HEK293T (cell line): ENCODE measurements around the gene USF1.

Experiments used
- CTCF ChIA-PET: fragments of 350-600 bp; formaldehyde crosslinking; extraction: SDS; loops from one replicate; lab custom pipeline; 2021; ENCODE audit warnings: antibody characterized with exemption, inconsistent platforms; lab: Yijun Ruan, JAX
- POLR2A ChIA-PET: fragments of 350-600 bp; formaldehyde crosslinking; extraction: SDS; loops from one replicate; lab custom pipeline; 2020; ENCODE audit warnings: antibody characterized with exemption, inconsistent platforms; lab: Yijun Ruan, JAX
- DNase-seq: peaks from one replicate; pipeline ENCODE4 v3.0.0; 2012; ENCODE audit warnings: mixed read lengths; ENCODE audit errors: extremely low spot score
- ARNT ChIP-seq: fragments of 450-650 bp; IDR thresholded peaks from 2 replicates; pipeline ENCODE4 v1.6.1; 2017; ENCODE audit warnings: mild to moderate bottlenecking
- BHLHE40 ChIP-seq: fragments of 450-650 bp; IDR thresholded peaks from 2 replicates; pipeline ENCODE4 v1.6.1; 2016; ENCODE audit warnings: mild to moderate bottlenecking, moderate library complexity, borderline replicate concordance
- CTBP1 ChIP-seq: fragments of 450-650 bp; IDR thresholded peaks from 2 replicates; pipeline ENCODE4 v1.6.1; 2016; ENCODE audit warnings: borderline replicate concordance
- ELF4 ChIP-seq: fragments of 450-650 bp; IDR thresholded peaks from 2 replicates; pipeline ENCODE4 v1.6.1; 2017; ENCODE audit warnings: antibody characterized with exemption
- FOXA1 ChIP-seq: fragments of 450-650 bp; IDR thresholded peaks from 2 replicates; pipeline ENCODE4 v1.6.1; 2016; ENCODE audit warnings: mild to moderate bottlenecking
- FOXK2 ChIP-seq: fragments of 450-650 bp; IDR thresholded peaks from 2 replicates; pipeline ENCODE4 v1.6.1; 2016; ENCODE audit warnings: mild to moderate bottlenecking
- FOXM1 ChIP-seq: fragments of 450-650 bp; IDR thresholded peaks from 2 replicates; pipeline ENCODE4 v1.6.1; 2017; ENCODE audit warnings: mild to moderate bottlenecking, borderline replicate concordance
- HDGF ChIP-seq: fragments of 450-650 bp; IDR thresholded peaks from 2 replicates; pipeline ENCODE4 v1.6.1; 2017; ENCODE audit warnings: antibody characterized with exemption, borderline replicate concordance
- L3MBTL2 ChIP-seq: fragments of 450-650 bp; conservative IDR thresholded peaks from 2 replicates; pipeline ENCODE4 v1.6.1; 2016; ENCODE audit warnings: mild to moderate bottlenecking
- LEF1 ChIP-seq: fragments of 450-650 bp; IDR thresholded peaks from 2 replicates; pipeline ENCODE4 v1.6.1; 2017; ENCODE audit warnings: mild to moderate bottlenecking, borderline replicate concordance
- NFRKB ChIP-seq: fragments of 450-650 bp; IDR thresholded peaks from 2 replicates; pipeline ENCODE4 v1.6.1; 2016; ENCODE audit warnings: mild to moderate bottlenecking, moderate library complexity
- SP1 ChIP-seq: fragments of 450-650 bp; IDR thresholded peaks from 2 replicates; pipeline ENCODE4 v1.6.1; 2017
- SUZ12 ChIP-seq: fragments of 450-650 bp; IDR thresholded peaks from 2 replicates; pipeline ENCODE4 v1.6.1; 2016; ENCODE audit warnings: mild to moderate bottlenecking
- TARDBP ChIP-seq: fragments of 450-650 bp; IDR thresholded peaks from 2 replicates; pipeline ENCODE4 v1.6.1; 2016
- ZNF384 ChIP-seq: fragments of 450-650 bp; IDR thresholded peaks from 2 replicates; pipeline ENCODE4 v1.6.1; 2016
- TF ChIP-seq, protein P1 (sequence below): fragments of 450-650 bp; IDR thresholded peaks from 2 replicates; pipeline ENCODE4 v1.6.1; 2016

The USF1 gene

DNA sequence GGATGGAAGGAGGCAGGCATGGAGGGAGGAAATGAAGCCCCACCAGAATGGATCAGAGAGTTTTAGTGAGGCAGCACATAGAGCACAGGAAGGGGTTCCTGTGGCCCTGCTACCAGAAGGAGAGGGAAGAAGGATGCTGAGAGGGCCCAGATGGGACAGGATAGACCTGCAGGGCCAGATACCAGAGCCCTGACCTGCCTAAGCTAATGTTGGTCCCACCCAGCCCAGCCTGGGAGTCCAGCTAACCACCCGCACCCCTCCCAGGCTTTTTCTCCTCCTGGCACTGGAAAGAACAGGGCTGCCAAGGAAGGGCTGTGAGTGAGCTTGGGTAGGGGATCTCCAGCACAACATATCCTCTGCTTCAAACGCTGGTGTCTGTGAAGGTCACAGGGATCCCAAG, 36.7 kb upstream of the USF1 start:
- POLR2A ChIA-PET = no interaction called here
- DNase-seq = no peak
- CTCF ChIA-PET = interaction anchor here (0.6 kb wide), 1 partner anchor 16 kb away, joined by 3 read pairs; the partner anchor contains the start of gene KLHDC9
- TF ChIP-seq CTBP1 (no peak), L3MBTL2 (no peak), FOXM1 (no peak), BHLHE40 (no peak), SP1 (no peak), SUZ12 (no peak), ZNF384 (no peak), TARDBP (no peak), FOXK2 (no peak), HDGF (no peak), LEF1 (no peak), ELF4 (no peak), FOXA1 (no peak), NFRKB (no peak), ARNT (no peak)
- TF ChIP-seq, protein P1, sequence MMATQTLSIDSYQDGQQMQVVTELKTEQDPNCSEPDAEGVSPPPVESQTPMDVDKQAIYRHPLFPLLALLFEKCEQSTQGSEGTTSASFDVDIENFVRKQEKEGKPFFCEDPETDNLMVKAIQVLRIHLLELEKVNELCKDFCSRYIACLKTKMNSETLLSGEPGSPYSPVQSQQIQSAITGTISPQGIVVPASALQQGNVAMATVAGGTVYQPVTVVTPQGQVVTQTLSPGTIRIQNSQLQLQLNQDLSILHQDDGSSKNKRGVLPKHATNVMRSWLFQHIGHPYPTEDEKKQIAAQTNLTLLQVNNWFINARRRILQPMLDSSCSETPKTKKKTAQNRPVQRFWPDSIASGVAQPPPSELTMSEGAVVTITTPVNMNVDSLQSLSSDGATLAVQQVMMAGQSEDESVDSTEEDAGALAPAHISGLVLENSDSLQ = no peak

DNA sequence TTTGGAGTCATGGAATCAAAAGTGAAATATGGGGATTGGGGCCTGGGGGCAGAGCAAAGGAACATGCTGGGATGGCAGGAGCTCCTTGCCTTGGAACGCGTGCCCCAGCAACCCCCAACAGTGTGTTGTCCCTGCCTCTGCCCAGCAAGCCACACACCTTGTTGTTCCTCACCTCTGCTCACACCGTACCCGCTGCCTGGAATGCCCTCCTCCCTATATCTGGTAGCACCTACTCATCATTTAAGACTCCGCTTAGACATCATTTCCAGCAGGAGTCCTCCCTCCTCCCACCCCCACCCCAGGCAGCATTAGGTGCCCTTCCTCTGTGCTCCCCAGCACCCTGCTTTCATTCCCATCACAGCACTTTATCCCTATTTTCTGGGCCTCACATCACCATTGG, 35.7 kb upstream of the USF1 start:
- ChIA-PET CTCF (no interaction called here), POLR2A (no interaction called here)
- TF ChIP-seq ELF4 = no peak
- no peak for TF ChIP-seq TARDBP
- TF ChIP-seq SP1 = no peak
- no peak for TF ChIP-seq ZNF384
- no peak for TF ChIP-seq LEF1
- no peak for TF ChIP-seq NFRKB
- no peak for TF ChIP-seq FOXM1
- TF ChIP-seq FOXK2 = no peak
- TF ChIP-seq HDGF = no peak
- TF ChIP-seq ARNT = no peak
- TF ChIP-seq, protein P1 = no peak
- no peak for TF ChIP-seq CTBP1
- TF ChIP-seq L3MBTL2 = no peak
- DNase-seq = no peak

DNA sequence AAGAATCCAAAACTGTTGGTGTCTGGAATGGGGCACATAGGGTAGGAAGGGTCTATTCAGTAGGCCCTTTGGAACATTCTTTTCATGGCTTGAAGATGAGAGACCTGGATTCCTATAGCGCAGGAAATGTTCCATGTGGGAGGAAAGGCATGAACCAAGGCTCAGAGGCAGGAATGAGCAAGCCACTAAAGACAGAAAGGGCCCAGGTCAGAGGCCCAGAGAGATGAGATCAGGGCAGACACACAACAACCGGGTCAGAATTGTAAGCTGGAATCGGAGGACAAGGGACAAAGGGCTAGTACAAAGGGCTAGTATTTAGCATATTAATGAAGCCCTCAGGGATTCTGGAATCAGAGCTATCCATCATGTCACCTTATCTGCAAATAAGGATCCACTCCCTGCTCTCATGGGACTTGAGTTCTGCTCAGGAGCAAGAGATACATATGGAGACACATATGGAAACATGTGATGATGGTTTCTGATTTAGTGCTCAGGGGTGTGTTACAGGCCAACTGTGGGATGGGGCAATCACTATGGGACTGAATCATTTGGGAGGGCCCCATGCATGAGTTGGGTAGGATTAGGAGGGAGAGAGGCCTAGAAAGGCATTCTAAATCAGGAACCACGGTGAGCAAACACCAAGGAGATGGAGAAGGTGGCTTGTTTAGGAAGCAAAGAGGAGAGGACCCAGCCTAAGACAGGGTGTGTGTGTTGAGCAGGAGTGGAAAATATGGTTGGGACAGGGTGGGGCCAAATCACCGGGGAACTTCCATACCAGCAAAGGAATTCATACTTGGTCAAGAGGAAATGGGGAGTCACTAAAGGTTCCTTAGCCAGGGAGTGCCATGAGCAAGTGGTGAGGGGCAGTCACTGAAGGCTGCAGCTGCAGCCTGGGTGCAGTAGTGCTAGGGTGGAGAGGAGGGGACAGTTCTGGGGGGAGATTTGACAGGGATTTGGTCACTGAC, 34.9 kb upstream of the USF1 start:
- ChIA-PET CTCF (no interaction called here), POLR2A (no interaction called here)
- DNase-seq = no peak
- TF ChIP-seq, protein P1 = no peak
- no peak for TF ChIP-seq L3MBTL2
- no peak for TF ChIP-seq ZNF384
- no peak for TF ChIP-seq LEF1
- no peak for TF ChIP-seq ELF4
- no peak for TF ChIP-seq SUZ12
- no peak for TF ChIP-seq FOXM1
- TF ChIP-seq SP1 = no peak
- TF ChIP-seq NFRKB = no peak
- TF ChIP-seq ARNT = no peak
- no peak for TF ChIP-seq FOXA1
- no peak for TF ChIP-seq TARDBP
- TF ChIP-seq CTBP1 = no peak
- no peak for TF ChIP-seq FOXK2
- no peak for TF ChIP-seq BHLHE40
- TF ChIP-seq HDGF = no peak

DNA sequence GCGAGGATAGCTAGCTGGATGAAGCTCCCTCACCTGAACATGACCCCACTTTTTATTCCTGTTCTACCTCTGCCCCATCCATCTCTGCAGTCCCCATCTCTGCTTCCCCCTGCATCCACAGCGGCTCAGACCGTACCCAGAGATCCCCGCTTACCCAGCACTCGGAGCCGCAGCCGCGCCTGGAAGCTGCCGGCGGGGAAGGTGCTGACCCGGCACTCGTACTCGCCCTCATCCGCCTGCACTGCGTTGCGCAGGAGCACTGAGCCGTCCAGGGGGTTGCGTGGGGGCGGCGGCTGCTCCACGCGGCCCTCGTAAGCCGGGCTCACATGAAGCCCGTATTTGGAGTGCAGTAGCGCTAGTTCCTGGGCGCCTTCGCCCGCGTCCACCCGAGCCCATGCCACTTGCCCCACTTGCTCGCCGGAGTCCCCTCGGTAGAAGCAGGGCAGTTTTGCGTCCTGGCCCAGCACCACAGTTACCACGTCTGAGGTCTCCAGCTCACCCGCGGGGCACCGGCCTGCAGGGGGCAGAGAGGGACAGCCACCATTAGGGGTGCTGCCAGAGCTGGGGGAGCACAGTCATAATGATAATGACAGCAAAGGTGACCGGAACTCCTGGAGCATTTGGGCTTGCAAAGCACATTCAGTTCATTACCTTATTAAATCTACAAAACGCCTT, 33.8 kb upstream of the USF1 start:
- CTCF ChIA-PET = interaction anchor here (0.7 kb wide), 2 partner anchors 22 to 194 kb away, joined by 3 to 4 read pairs; no protein-coding TSS in a partner anchor
- DNase-seq = no peak
- TF ChIP-seq HDGF (no peak), FOXA1 (no peak), TARDBP (no peak), FOXK2 (no peak), ZNF384 (no peak), L3MBTL2 (no peak), CTBP1 (no peak)
- POLR2A ChIA-PET = no interaction called here

DNA sequence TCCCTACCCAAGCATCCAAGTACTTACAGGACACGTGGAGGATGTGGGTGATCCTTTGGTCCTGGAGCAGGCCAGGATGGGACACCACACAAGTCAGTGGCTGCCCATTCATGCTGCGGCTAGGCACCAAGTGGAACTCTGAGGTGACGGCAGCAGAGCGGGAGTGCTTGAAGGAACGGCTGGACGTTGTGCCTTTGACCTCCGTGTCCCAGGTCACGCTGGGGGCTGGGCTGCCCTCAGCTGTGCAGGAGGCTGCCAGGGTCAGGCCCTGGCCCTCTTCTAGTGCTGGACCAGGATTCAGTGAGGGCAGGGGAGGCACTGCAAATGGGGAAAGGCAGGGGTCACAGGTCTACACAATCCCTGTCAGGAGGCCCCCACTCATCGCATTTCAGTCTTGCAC, 31.6 kb upstream of the USF1 start:
- CTCF ChIA-PET = no interaction called here
- TF ChIP-seq ELF4 (no peak), SUZ12 (no peak), TARDBP (no peak)
- DNase-seq = no peak
- POLR2A ChIA-PET = no interaction called here

DNA sequence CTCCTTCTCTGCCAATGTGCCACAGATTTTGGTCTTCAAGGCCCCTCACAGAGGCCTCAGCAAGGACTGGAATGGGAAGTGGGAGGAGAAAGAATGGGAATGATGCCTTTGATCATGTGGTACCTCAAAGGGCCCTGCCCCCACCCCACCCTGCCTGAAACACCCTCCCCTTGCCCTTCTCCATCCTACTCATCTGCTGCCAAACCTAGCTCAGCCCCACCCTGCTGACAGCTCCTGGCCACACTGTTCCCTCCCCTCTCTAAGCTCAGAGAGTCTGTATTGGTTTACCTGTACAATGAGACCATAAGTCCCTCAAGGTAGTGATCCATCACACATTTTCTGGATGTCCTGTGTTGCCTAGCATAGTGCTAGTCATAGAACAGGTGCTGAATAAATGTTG, 30.6 kb upstream of the USF1 start:
- CTCF ChIA-PET = no interaction called here
- TF ChIP-seq FOXA1 = no peak
- TF ChIP-seq, protein P1 = no peak
- no peak for TF ChIP-seq L3MBTL2
- POLR2A ChIA-PET = no interaction called here
- DNase-seq = no peak
